HG02852 (cell line): ENCODE results near the gene CRB3.
A peak's percentile ranks its signal among the peaks of the same experiment; 100 is the strongest.
"Not testable (repeated sequence)": the region's sequence is repeated elsewhere in the genome, so short reads cannot be mapped to it uniquely, and the experiment has no call there.

Experiments used
- ATAC-seq: cut with Tn5 transposase; IDR thresholded peaks from one replicate; pipeline ENCODE4 v1.9.1; 2021; ENCODE audit warnings: mild to moderate bottlenecking, moderate library complexity; ENCODE audit not compliant: unreplicated experiment

Gene CRB3

GRCh38 chr19:6464070-6464873 lies at the start of gene CRB3:
Gene CRB3 (plus strand): TSS chr19:6464271. CDS start chr19:6464702, 431 bp downstream.
- ATAC-seq = no peak

GRCh38 chr19:6414793-6415590 lies 49.1 kb upstream of the CRB3 start:
- no peak for ATAC-seq

- ATAC-seq = no peak
Observed at GRCh38 chr19:6415591-6416190, 48.4 kb upstream of the CRB3 start.

- ATAC-seq = no peak
Observed at GRCh38 chr19:6416658-6417405, 47.2 kb upstream of the CRB3 start.

GRCh38 chr19:6417713-6418561 lies 46.1 kb upstream of the CRB3 start:
- ATAC-seq = no peak

- ATAC-seq = no peak
Observed at GRCh38 chr19:6418562-6418932, 45.5 kb upstream of the CRB3 start.

GRCh38 chr19:6421075-6422014 lies 42.7 kb upstream of the CRB3 start:
- ATAC-seq = no peak

GRCh38 chr19:6423499-6424194 lies 40.4 kb upstream of the CRB3 start:
- no peak for ATAC-seq

- no peak for ATAC-seq
Observed at GRCh38 chr19:6424195-6424938, 39.7 kb upstream of the CRB3 start, which contains the start of gene KHSRP. Gene KHSRP (minus strand): TSS chr19:6424811. CDS start chr19:6424701, 110 bp downstream.

GRCh38 chr19:6424939-6425731 lies 38.9 kb upstream of the CRB3 start:
- peak; percentile 84 for ATAC-seq

- ATAC-seq = no peak
Observed at GRCh38 chr19:6425732-6426620, 38.1 kb upstream of the CRB3 start.

- ATAC-seq = no peak
Observed at GRCh38 chr19:6427131-6427530, 36.9 kb upstream of the CRB3 start.

- not testable (repeated sequence) for ATAC-seq
Observed at GRCh38 chr19:6428692-6429418, 35.2 kb upstream of the CRB3 start.

GRCh38 chr19:6429419-6430221 lies 34.5 kb upstream of the CRB3 start:
- no peak for ATAC-seq
